Ascending aorta (tissue), 2 donors: ENCODE results near the gene HS6ST1. TPM values are rescaled to one million over a fixed set of nuclear protein-coding genes. Genes with fewer than 3 reads are reported as not detected.

ENCODE experiments used
- DNase-seq, 2 donors: peaks; one replicate each; pipeline ENCODE4 v3.0.0-alpha.2; 2019; ENCODE audit warnings: low spot score in 2 of 2
- H3K27ac ChIP-seq, 2 donors: fragments of 200-600 bp; sonication (generic); one replicate each; pipeline ENCODE4 v1.5.1; 2016 to 2017; ENCODE audit warnings: mild to moderate bottlenecking in 1 of 2
- H3K27me3 ChIP-seq: fragments of 200-600 bp; sonication (generic); one replicate; pipeline ENCODE4 v1.5.1; 2017
- H3K36me3 ChIP-seq, 2 donors: fragments of 200-600 bp; sonication (generic); one replicate each; pipeline ENCODE4 v1.5.1; 2016
- H3K4me1 ChIP-seq, 2 donors: fragments of 200-600 bp; sonication (generic); one replicate each; pipeline ENCODE4 v1.5.1; 2016 to 2017; ENCODE audit warnings: mild to moderate bottlenecking in 1 of 2
- H3K4me3 ChIP-seq, 2 donors: fragments of 200-600 bp; sonication (generic); one replicate each; pipeline ENCODE4 v1.5.1; 2016 to 2017; ENCODE audit warnings: mild to moderate bottlenecking in 1 of 2
- H3K9me3 ChIP-seq, 2 donors: fragments of 200-600 bp; sonication (generic); one replicate each; pipeline ENCODE4 v1.5.1; 2016
- intact Hi-C: fragments of 100-400 bp; cut with DNase I; formaldehyde crosslinking; loops from one replicate; pipeline ENCODE4 v1.15.1; 2023
- total RNA-seq: library from RNA; depleted of rRNA; stranded (reverse); fragments of >200 nt; gene quantifications from one replicate; pipeline ENCODE4 v1.1.0, GENCODE V29; 2016
- TF ChIP-seq, protein P1 (sequence below), 3 experiments: fragments of 200-600 bp in 2 of 3; fragments of 450-650 bp in 1 of 3; sonication (generic) in 2 of 3; IDR thresholded peaks; one replicate each; pipeline ENCODE4 v1.5.1; 2016 to 2019; ENCODE audit warnings: antibody characterized with exemption in 3 of 3, mild to moderate bottlenecking in 1 of 3, moderate library complexity in 1 of 3

HS6ST1 gene
- total RNA-seq, 1 donor from 2014 or later: 42.7 TPM

DNA sequence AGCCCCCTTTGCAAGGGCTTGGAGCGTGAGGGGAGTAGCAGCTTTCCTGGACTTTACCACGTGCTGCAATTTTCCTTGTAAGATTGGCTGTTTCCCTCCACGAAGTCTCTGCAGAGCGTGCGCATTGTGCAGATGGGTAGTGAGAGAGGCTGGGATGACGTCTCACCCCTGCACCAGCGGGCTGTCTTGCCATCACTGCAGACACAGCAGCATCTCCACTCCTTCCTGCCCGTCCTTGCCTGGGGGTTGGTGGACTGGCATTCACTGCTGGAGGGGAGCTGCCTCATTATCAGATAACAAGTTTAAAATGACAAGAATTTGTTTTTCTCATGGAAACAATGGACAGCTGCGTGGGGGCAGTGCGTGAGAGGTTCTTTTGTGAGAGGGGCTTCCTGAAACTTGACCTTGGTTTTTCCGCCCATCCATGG, 45.3 kb upstream of the HS6ST1 start:
- Histone ChIP-seq H3K27me3 (no peaks in the 10 kb centered on the region), H3K36me3 (no peaks in the 10 kb centered on the region), H3K27ac (no peak overlapping the region), H3K4me3 (no peak overlapping the region), H3K9me3 (no peaks in the 10 kb centered on the region), H3K4me1 (peaks cover 0 to 19% of the 10 kb centered on the region in 2 donors)
- TF ChIP-seq, protein P1, sequence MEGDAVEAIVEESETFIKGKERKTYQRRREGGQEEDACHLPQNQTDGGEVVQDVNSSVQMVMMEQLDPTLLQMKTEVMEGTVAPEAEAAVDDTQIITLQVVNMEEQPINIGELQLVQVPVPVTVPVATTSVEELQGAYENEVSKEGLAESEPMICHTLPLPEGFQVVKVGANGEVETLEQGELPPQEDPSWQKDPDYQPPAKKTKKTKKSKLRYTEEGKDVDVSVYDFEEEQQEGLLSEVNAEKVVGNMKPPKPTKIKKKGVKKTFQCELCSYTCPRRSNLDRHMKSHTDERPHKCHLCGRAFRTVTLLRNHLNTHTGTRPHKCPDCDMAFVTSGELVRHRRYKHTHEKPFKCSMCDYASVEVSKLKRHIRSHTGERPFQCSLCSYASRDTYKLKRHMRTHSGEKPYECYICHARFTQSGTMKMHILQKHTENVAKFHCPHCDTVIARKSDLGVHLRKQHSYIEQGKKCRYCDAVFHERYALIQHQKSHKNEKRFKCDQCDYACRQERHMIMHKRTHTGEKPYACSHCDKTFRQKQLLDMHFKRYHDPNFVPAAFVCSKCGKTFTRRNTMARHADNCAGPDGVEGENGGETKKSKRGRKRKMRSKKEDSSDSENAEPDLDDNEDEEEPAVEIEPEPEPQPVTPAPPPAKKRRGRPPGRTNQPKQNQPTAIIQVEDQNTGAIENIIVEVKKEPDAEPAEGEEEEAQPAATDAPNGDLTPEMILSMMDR (IDR thresholded peaks at IDR 0.05): no peak
- no peak for DNase-seq
- intact Hi-C loops: loop anchor here (2.0 to 5.0 kb wide), 2 partner anchors 41 to 58 kb away; no protein-coding TSS in a partner anchor

DNA sequence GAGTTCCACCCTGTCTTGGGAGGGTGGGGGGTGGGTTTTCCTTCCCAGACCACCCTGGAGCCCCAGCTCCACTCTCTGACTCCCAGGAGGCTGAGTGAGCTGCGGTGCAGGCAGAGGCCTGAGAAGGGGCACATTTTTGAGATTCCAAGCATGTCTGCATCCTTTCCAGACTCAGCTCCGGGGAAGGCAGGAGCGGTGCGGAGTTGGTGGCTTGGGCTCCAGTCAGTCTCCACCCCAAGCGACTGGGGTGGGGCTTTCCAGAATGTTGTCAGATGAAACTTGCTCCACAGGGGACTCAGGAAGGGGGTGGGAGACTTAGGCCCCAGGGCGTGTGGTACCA, 44.2 kb upstream of the HS6ST1 start:
- H3K27me3 ChIP-seq: no peaks in the 10 kb centered on the region
- H3K4me3 ChIP-seq: no peak overlapping the region
- intact Hi-C loops: loop anchor here (2.0 to 5.0 kb wide), 2 partner anchors 40 to 59 kb away; no protein-coding TSS in a partner anchor
- peak in 1 of 2 donors; percentile 79 for DNase-seq
- peaks cover 0 to 19% of the 10 kb centered on the region in 2 donors for H3K4me1 ChIP-seq
- TF ChIP-seq, protein P1 (IDR thresholded peaks at IDR 0.05): no peak
- H3K27ac ChIP-seq: peak overlapping the region; percentile 39 to 76
- no peaks in the 10 kb centered on the region for H3K36me3 ChIP-seq
- no peaks in the 10 kb centered on the region for H3K9me3 ChIP-seq

DNA sequence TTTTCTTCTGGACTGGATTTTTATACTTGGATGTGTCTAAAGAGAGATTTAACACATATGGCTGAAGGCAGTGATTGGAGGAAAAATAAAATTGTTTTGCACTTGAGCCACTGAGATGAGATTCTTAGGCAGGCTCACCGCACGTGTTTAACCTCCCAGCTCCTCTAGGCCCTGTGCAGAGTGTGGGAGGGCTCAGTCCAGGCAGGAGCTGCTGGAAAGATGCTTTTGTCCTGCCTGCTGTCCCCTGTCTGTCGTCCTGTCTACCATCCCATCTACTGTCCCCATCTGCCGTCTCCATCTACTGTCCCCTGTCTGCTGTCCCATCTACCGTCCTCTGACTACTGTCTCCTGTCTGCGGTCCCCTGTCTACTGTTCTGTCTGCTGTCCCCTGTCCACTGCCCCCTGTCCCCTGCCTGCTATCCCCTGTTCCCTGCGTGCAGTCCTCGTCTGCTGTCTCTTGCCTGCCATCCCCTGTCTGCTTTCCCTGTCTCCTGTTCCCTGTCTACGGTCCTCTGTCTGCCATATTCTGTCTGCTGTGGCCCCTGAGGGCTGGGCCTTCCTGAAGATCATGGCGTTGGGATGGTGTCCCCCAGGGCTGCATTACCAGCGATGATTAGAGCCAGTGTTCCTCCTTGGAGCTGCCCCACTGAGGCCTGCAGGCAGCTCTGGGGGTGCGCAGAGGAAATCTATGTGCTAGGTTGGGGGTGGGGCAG, 43.7 kb upstream of the HS6ST1 start:
- Histone ChIP-seq H3K36me3 (no peaks in the 10 kb centered on the region), H3K27me3 (no peaks in the 10 kb centered on the region), H3K9me3 (no peaks in the 10 kb centered on the region), H3K4me1 (peaks cover 0 to 19% of the 10 kb centered on the region in 2 donors), H3K27ac (peak overlapping the region; percentile 39 to 76), H3K4me3 (no peak overlapping the region)
- peak in 1 of 2 donors; percentile 44 for DNase-seq
- intact Hi-C loops: loop anchor here (2.0 to 5.0 kb wide), 2 partner anchors 40 to 60 kb away; no protein-coding TSS in a partner anchor
- TF ChIP-seq, protein P1 (IDR thresholded peaks at IDR 0.05): no peak

DNA sequence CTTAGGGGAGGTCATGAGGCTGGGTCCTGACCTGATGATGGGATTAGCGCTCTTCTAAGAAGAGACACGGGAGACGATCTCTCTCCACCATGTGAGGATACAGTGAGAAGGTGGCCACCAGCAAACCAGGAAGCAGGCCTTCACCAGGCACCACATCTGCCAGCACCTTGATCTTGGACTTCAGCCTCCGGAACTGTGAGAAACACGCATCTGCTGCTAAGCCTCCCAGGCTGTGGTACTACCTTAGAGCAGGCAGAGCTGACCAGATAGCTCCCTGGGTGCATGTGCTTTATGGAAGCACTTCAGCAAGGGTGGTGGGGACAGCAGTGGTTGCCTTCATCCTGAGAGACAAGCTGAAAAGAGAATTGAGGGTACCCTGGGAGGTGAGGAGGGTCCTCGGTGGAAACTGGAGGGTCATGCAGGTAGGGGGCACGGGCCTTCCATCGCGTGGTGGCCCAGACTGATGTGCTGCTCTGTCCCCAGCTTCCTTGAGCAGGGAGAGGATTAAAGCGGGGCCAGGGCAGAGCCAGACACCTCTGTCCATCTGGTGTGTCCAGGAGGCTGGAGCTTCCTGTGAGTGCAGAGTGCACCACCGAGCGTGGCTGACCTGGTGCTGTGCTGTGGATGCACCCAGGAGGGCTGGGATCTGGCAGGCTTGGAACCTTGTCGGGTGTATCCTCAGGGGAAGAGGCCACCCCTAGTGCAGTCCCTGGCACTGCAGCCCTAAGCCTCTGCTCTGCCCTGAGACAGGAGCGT, 42.9 kb upstream of the HS6ST1 start:
- Histone ChIP-seq H3K27ac (no peak overlapping the region), H3K9me3 (no peaks in the 10 kb centered on the region), H3K4me3 (no peak overlapping the region), H3K27me3 (no peaks in the 10 kb centered on the region), H3K4me1 (peaks cover 0 to 19% of the 10 kb centered on the region in 2 donors), H3K36me3 (no peaks in the 10 kb centered on the region)
- intact Hi-C loops: loop anchor here (2.0 to 5.0 kb wide), 2 partner anchors 39 to 61 kb away; no protein-coding TSS in a partner anchor
- DNase-seq: peak in 1 of 2 donors; percentile 63
- TF ChIP-seq, protein P1 (IDR thresholded peaks at IDR 0.05): no peak

DNA sequence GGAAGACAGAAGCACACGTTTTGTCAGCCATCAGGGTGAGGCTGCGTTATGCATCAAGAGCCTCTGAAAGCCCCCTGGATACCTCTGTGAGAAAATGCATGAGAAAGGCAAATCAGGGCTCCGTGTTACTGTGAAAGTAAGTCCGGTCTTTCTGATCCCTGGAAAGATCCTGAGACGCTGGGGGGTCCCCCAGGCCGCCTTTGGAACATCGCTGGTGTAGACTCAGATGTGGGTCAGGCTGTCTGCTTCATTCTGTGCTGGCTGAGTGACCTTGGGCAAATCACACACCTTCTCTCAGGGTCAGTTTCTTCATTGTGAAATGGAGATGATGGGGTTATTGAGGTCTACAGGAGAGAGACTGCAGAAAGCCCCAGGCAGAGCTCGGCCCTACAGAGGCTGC, 42.0 kb upstream of the HS6ST1 start:
- TF ChIP-seq, protein P1 (IDR thresholded peaks at IDR 0.05): no peak
- Histone ChIP-seq H3K27me3 (no peaks in the 10 kb centered on the region), H3K36me3 (no peaks in the 10 kb centered on the region), H3K9me3 (no peaks in the 10 kb centered on the region), H3K4me1 (peaks cover 0 to 19% of the 10 kb centered on the region in 2 donors), H3K4me3 (no peak overlapping the region), H3K27ac (no peak overlapping the region)
- intact Hi-C loops: loop anchor here (5.0 kb wide), 1 partner anchor 62 kb away; no protein-coding TSS in a partner anchor
- peak in 1 of 2 donors; percentile 21 for DNase-seq
